GM10248 (cell line): ENCODE data around the gene ROPN1B.

Source experiments
- CTCF ChIA-PET: fragments of 300-600 bp; sonication (Branson Sonifier 250); formaldehyde crosslinking; extraction: SDS; loops from one replicate; lab custom pipeline; 2021; ENCODE audit warnings: antibody characterized with exemption; lab: Yijun Ruan, JAX
- POLR2A ChIA-PET: fragments of 350-650 bp; sonication (Branson Sonifier 250); formaldehyde crosslinking; extraction: SDS; loops from one replicate; lab custom pipeline; 2020; ENCODE audit warnings: antibody characterized with exemption; lab: Yijun Ruan, JAX
- DNase-seq: peaks from one replicate; pipeline ENCODE4 v3.0.0; 2012; ENCODE audit errors: extremely low spot score
- CTCF ChIP-seq: IDR thresholded peaks from 2 replicates; pipeline ENCODE4 v1.5.1; 2012; ENCODE audit warnings: mild to moderate bottlenecking, low read depth; ENCODE audit errors: extremely low read depth, missing control alignments, control extremely low read depth

The ROPN1B gene

DNA sequence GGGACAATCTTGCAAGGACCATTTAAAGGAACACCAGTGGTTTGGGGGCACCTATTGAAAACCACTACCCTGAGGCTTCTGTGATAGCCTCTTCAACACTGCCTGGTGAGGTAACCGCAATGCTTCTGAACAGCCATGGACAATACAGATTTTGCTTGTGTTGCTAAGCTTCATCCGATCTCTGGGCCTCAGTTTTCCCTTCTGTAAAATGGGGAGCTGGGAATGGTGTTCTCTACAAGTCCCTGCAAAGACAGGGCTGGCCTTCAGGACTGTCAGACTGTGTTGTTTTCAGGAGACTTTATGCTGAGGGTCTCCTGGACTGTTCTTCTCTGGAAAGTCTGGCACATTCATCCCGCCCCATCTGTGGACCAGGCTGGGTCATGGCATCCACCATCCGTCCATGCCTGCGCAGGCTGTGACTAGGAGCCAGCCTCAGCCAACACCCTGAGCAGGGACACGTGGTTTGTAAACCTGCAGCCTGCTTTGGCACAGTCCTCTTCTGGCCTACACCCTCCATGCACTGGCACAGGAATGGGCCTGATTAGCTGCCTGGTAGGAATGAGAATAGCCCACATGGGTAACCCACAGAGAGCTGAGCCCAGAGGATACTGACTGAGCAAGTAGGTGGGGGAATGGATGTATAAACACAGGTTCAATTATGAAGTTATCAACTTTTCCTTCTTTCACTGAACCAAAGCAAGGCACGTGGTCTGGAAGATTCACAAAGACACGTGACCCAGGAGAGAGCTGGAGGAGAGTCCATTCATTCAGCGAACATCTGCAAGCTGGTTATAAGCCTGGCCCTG lies 55.3 kb downstream of the ROPN1B start:
- DNase-seq, result no peak
- CTCF ChIA-PET, result interaction anchor here (1.2 to 1.5 kb wide), 3 partner anchors 9 to 69 kb away, joined by 3 read pairs; no protein-coding TSS in a partner anchor
- no peak for TF ChIP-seq CTCF
- POLR2A ChIA-PET, result no interaction called here

DNA sequence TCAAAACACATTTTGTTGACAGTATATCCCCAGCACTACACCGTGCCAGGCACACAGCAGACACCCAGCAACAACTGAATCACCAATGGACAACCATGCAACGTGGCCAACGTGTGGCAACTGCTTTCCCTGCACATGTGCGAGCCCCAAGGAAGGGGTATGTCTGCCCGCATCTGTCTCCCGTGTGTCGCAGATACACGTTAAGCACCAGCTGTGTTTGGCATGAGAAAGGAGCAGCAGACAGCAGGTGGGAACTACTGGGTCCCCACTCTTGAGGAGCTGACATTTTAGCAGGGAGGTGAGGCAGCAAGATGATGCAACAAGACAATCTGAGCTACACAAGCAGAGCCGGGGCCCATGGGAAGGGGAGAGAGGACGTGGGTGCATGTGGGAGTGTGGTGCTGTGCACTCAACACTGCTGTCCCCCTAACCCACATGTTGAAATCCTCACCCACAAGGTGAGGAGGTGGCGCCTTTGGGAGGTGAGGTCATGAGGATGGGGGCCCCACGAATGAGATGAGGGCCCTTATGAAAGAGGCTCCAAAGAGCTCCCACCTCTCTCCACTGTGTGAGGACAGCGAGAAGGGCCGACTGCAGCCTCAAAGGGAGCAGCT lies 56.2 kb downstream of the ROPN1B start:
- no peak for TF ChIP-seq CTCF
- ChIA-PET POLR2A (no interaction called here), CTCF (interaction anchor here (0.9 to 1.4 kb wide), 3 partner anchors 9 to 68 kb away, joined by 3 to 4 read pairs (median 3); no protein-coding TSS in a partner anchor)
- no peak for DNase-seq

DNA sequence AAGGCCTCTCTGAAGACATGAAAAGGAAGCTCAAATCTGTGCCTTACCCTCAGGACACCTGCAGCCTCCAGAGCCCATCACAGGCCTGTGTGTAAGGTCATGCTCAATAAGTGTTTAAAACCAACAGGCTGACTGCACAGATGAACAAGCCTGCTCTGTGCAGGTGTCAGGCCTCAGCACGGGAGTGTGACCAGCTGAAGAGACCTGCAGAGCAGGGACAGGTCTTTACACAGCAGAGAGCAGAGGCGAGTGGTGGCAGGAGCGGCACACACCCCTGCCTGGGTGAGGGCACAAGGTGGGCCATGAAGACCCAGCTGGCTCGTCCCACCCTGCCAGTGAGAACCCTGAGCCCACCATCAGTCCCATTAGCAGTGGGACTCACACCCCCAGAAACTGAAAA lies 56.9 kb downstream of the ROPN1B start:
- DNase-seq, result no peak
- ChIA-PET CTCF (interaction anchor here (0.9 to 1.4 kb wide), 2 partner anchors 12 to 68 kb away, joined by 3 to 4 read pairs; no protein-coding TSS in a partner anchor), POLR2A (no interaction called here)
- TF ChIP-seq CTCF, result no peak

- no peak for DNase-seq
- POLR2A ChIA-PET, result no interaction called here
- CTCF ChIA-PET, result no interaction called here
- TF ChIP-seq CTCF, result no peak
These were observed 57.3 kb downstream of the ROPN1B start for GRCh38 chr3:126026277-126026751.

- CTCF ChIA-PET, result no interaction called here
- DNase-seq, result no peak
- POLR2A ChIA-PET, result no interaction called here
- TF ChIP-seq CTCF, result no peak
These were observed 57.8 kb downstream of the ROPN1B start for GRCh38 chr3:126026761-126027160.

GRCh38 chr3:126028096-126028495 lies 59.1 kb downstream of the ROPN1B start:
- TF ChIP-seq CTCF, result no peak
- DNase-seq, result no peak
- CTCF ChIA-PET, result no interaction called here
- POLR2A ChIA-PET, result no interaction called here
